ENCODE data around the gene MT4. TPM values are rescaled to one million over a fixed set of nuclear protein-coding genes. Genes with fewer than 3 reads are reported as not detected.
A peak's percentile ranks its signal among the peaks of the same experiment; 100 is the strongest.

The MT4 gene
- total and polyA plus RNA-seq, 10 donors: not detected

DNA sequence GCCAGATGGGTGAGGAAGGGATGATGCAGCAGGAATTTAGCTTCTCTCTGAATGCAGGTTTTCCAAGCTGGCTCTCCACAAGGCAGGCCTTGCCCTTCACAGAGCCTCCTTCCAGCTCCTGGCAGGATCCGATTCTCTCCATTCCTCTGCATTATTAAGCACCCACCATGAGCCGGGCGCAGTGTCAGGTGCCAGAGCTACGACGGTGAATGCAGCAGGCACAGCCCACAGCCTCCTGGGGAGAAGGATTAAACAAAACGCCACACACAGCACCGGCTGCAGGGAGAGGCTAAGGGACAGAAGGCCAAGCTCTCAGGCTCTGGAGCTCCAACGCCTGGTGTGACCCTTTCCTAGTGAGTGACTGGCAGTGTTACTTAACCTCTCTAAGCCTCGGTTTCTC is 36.5 kb downstream of the MT4 start:
- DNase-seq: no peak
- intact Hi-C loops (cut with DNase I; ENCODE audit: low total_unique reads): loop anchor here (10.0 kb wide), 2 partner anchors 83 to 87 kb away; partner anchors contain the start of gene MT1X
- peaks cover 0 to 16% (median 2%) of the 10 kb centered on the region in 6 donors for H3K4me1 ChIP-seq
- TF ChIP-seq, protein P1, sequence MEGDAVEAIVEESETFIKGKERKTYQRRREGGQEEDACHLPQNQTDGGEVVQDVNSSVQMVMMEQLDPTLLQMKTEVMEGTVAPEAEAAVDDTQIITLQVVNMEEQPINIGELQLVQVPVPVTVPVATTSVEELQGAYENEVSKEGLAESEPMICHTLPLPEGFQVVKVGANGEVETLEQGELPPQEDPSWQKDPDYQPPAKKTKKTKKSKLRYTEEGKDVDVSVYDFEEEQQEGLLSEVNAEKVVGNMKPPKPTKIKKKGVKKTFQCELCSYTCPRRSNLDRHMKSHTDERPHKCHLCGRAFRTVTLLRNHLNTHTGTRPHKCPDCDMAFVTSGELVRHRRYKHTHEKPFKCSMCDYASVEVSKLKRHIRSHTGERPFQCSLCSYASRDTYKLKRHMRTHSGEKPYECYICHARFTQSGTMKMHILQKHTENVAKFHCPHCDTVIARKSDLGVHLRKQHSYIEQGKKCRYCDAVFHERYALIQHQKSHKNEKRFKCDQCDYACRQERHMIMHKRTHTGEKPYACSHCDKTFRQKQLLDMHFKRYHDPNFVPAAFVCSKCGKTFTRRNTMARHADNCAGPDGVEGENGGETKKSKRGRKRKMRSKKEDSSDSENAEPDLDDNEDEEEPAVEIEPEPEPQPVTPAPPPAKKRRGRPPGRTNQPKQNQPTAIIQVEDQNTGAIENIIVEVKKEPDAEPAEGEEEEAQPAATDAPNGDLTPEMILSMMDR (IDR thresholded peaks at IDR 0.05 in 8 of 11, conservative IDR thresholded peaks at IDR 0.05 in 3 of 11): no peak
- TF ChIP-seq POLR2AphosphoS5 (IDR thresholded peaks at IDR 0.05): no peak
- no peak for TF ChIP-seq POLR2A (IDR thresholded peaks at IDR 0.05)
- H3K27ac ChIP-seq: no peak overlapping the region
- H3K9me3 ChIP-seq: no peaks in the 10 kb centered on the region
- 71 to 82% (median 71%) methylated on average over 9 of the region's 9 CpGs for WGBS, 5 donors
- no peaks in the 10 kb centered on the region for H3K36me3 ChIP-seq
- H3K4me3 ChIP-seq: no peak overlapping the region
- H3K27me3 ChIP-seq (replicated peaks in 1 of 7): peaks cover 0 to 15% (median 0%) of the 10 kb centered on the region in 7 donors

DNA sequence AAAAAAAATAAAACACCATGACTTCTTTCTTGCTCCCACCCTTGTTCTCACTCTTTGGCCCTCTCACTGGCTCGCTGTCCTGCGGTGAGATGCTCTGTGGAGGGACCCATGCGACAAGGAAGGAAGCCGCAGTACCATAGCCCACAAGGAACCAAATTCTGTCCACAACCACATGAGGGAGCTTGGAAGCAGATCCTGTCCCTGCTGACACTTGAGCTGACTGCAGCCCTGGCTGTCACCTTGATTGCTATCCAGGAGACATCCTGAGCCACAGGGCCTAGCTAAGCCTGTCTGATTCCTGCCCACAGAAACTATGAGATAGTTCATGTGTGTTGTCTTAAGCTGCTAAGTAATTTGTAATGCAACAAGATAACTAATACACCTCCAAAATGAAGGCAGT is 38.7 kb downstream of the MT4 start:
- H3K4me1 ChIP-seq: peaks cover 8 to 39% (median 19%) of the 10 kb centered on the region in 6 donors
- DNase-seq: no peak
- H3K27me3 ChIP-seq (replicated peaks in 1 of 7): peaks cover 0 to 15% (median 0%) of the 10 kb centered on the region in 7 donors
- TF ChIP-seq, protein P1 (IDR thresholded peaks at IDR 0.05 in 8 of 11, conservative IDR thresholded peaks at IDR 0.05 in 3 of 11): peak in 10 of 11 experiments; percentile 15 to 60 (median 50)
- TF ChIP-seq POLR2A (IDR thresholded peaks at IDR 0.05) (no peak), POLR2AphosphoS5 (IDR thresholded peaks at IDR 0.05) (peak in 2 of 3 donors; percentile 29 to 35)
- WGBS, 5 donors: 21 to 37% (median 25%) methylated on average over 4 of the region's 4 CpGs
- intact Hi-C loops (cut with DNase I; ENCODE audit: low total_unique reads): loop anchor here (10.0 kb wide), 2 partner anchors 81 to 89 kb away; partner anchors contain the start of gene MT1X
- no peaks in the 10 kb centered on the region for H3K9me3 ChIP-seq
- H3K36me3 ChIP-seq: no peaks in the 10 kb centered on the region
- no peak overlapping the region for H3K4me3 ChIP-seq
- no peak overlapping the region for H3K27ac ChIP-seq

DNA sequence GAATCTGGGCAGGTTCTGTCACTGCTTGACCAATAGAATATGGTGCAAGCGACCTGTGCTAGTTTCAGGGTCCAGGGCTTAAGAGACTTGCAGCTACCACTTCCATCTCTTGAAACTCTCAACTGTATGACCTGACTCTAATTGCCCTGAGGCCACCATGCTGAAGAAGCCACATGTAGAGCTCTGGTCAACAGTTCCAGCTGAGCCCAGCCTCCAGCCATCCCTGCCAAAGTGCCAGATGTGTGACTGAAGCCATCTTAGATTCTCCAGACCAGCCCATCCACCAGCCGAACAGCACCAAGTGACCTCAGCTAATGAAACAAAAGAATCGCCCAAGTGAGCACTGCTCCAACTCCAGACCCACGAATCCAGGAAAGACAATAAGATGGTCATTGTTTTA is 40.1 kb downstream of the MT4 start:
- no peaks in the 10 kb centered on the region for H3K9me3 ChIP-seq
- intact Hi-C loops (cut with DNase I; ENCODE audit: low total_unique reads): loop anchor here (10.0 kb wide), 2 partner anchors 80 to 90 kb away; partner anchors contain the start of gene MT1X
- 92 to 96% (median 94%) methylated on average over 4 of the region's 4 CpGs for WGBS, 5 donors
- no peak for DNase-seq
- TF ChIP-seq POLR2A (IDR thresholded peaks at IDR 0.05): no peak
- H3K27me3 ChIP-seq (replicated peaks in 1 of 7): peaks cover 0 to 15% (median 0%) of the 10 kb centered on the region in 7 donors
- peaks cover 11 to 52% (median 32%) of the 10 kb centered on the region in 6 donors for H3K4me1 ChIP-seq
- no peaks in the 10 kb centered on the region for H3K36me3 ChIP-seq
- H3K4me3 ChIP-seq: no peak overlapping the region
- H3K27ac ChIP-seq: peak overlapping the region in 3 of 8 donors; percentile 89 to 96 (median 92)

DNA sequence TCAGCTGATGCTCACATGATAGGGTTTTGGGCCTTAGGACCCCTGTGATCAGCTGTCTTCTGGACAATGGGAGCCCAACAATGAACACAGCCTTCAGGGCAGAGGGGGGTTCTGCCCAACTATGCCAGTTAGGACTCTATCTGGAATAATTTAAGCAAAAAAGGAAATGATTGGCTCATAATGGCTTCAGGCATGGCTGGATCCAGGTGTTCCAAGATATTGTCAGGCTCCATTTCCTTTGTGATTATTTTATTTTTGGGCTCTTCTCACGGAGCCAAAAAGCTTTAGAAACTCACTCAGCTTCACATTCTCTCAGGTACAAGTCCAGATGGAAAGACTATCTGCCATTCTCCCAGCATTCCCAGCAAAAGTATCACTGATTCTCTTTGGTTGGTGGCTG is 40.6 kb downstream of the MT4 start:
- H3K4me1 ChIP-seq: peaks cover 16 to 58% (median 37%) of the 10 kb centered on the region in 6 donors
- TF ChIP-seq POLR2A (IDR thresholded peaks at IDR 0.05): no peak
- TF ChIP-seq, protein P1 (IDR thresholded peaks at IDR 0.05 in 8 of 11, conservative IDR thresholded peaks at IDR 0.05 in 3 of 11): no peak
- TF ChIP-seq POLR2AphosphoS5 (IDR thresholded peaks at IDR 0.05): no peak
- H3K9me3 ChIP-seq: no peaks in the 10 kb centered on the region
- 58 to 87% (median 80%) methylated on average over 1 of the region's 1 CpG for WGBS, 5 donors
- peaks cover 0 to 10% (median 0%) of the 10 kb centered on the region in 7 donors for H3K27me3 ChIP-seq (replicated peaks in 1 of 7)
- intact Hi-C loops (cut with DNase I; ENCODE audit: low total_unique reads): loop anchor here (10.0 kb wide), 2 partner anchors 79 to 91 kb away; partner anchors contain the start of gene MT1X
- H3K36me3 ChIP-seq: no peaks in the 10 kb centered on the region
- DNase-seq: no peak
- no peak overlapping the region for H3K4me3 ChIP-seq
- peak overlapping the region in 6 of 8 donors; percentile 88 to 96 (median 90) for H3K27ac ChIP-seq
